H9 (cell line): ENCODE measurements around the gene SLC34A3. TPM values are rescaled to one million over a fixed set of nuclear protein-coding genes. Genes with fewer than 3 reads are reported as not detected.
"Not testable (repeated sequence)": the region's sequence is repeated elsewhere in the genome, so short reads cannot be mapped to it uniquely, and the experiment has no call there.

Source experiments
- DNase-seq: peaks from one replicate; pipeline ENCODE4 v3.0.0-alpha.2; 2017
- H2AFZ ChIP-seq: one replicate; pipeline ENCODE4 v1.6.1; 2013; ENCODE audit warnings: mild to moderate bottlenecking, low read length, control low read depth, moderate library complexity
- H2AK5ac ChIP-seq: 2 replicates; pipeline ENCODE4 v1.6.1; 2013; ENCODE audit warnings: low read length, control low read depth, mixed read lengths; ENCODE audit not compliant: insufficient read length
- H2BK120ac ChIP-seq: one replicate; pipeline ENCODE4 v1.6.1; 2013; ENCODE audit warnings: low read depth, mild to moderate bottlenecking, low read length, control low read depth, inconsistent platforms; ENCODE audit not compliant: poor library complexity, severe bottlenecking
- H2BK12ac ChIP-seq: 2 replicates; pipeline ENCODE4 v1.6.1; 2013; ENCODE audit warnings: low read length, control low read depth, mixed read lengths, low read depth; ENCODE audit not compliant: insufficient read length
- H2BK15ac ChIP-seq: 2 replicates; pipeline ENCODE4 v1.6.1; 2013; ENCODE audit warnings: low read depth, low read length, control low read depth
- H2BK20ac ChIP-seq: one replicate; pipeline ENCODE4 v1.6.1; 2013; ENCODE audit warnings: low read depth, mild to moderate bottlenecking, low read length, control low read depth, inconsistent platforms; ENCODE audit not compliant: poor library complexity, severe bottlenecking
- H2BK5ac ChIP-seq: 2 replicates; pipeline ENCODE4 v1.6.1; 2013; ENCODE audit warnings: low read length, control low read depth, mixed read lengths; ENCODE audit not compliant: insufficient read length
- H3K14ac ChIP-seq: 2 replicates; pipeline ENCODE4 v1.6.1; 2013; ENCODE audit warnings: low read length, control low read depth; ENCODE audit not compliant: insufficient read depth
- H3K18ac ChIP-seq: 2 replicates; pipeline ENCODE4 v1.6.1; 2013; ENCODE audit warnings: low read depth, mild to moderate bottlenecking, mixed read lengths, low read length, control low read depth; ENCODE audit not compliant: insufficient read length
- H3K23ac ChIP-seq: 2 replicates; pipeline ENCODE4 v1.6.1; 2013; ENCODE audit warnings: low read length, control low read depth, mixed read lengths, low read depth; ENCODE audit not compliant: insufficient read length
- H3K23me2 ChIP-seq: 2 replicates; pipeline ENCODE4 v1.6.1; 2013; ENCODE audit warnings: low read depth, mild to moderate bottlenecking, mixed read lengths, low read length, control low read depth; ENCODE audit not compliant: insufficient read length, poor library complexity, severe bottlenecking
- H3K27ac ChIP-seq: 2 replicates; pipeline ENCODE4 v1.5.1; 2013; ENCODE audit warnings: low read length, control low read depth, mixed read lengths, low read depth; ENCODE audit not compliant: insufficient read length
- H3K27me3 ChIP-seq: 2 replicates; pipeline ENCODE4 v1.6.1; 2013; ENCODE audit warnings: low read length, control low read depth, inconsistent platforms; ENCODE audit not compliant: insufficient read depth
- H3K4ac ChIP-seq: 2 replicates; pipeline ENCODE4 v1.6.1; 2013; ENCODE audit warnings: low read depth, mild to moderate bottlenecking, control low read depth, inconsistent platforms, low read length, moderate library complexity
- H3K4me1 ChIP-seq: 2 replicates; pipeline ENCODE4 v1.6.1; 2013; ENCODE audit warnings: low read length, control low read depth, inconsistent platforms; ENCODE audit not compliant: insufficient read depth
- H3K4me2 ChIP-seq: 2 replicates; pipeline ENCODE4 v1.6.1; 2013; ENCODE audit warnings: low read length, control low read depth, mixed read lengths; ENCODE audit not compliant: insufficient read length, insufficient read depth
- H3K56ac ChIP-seq: 2 replicates; pipeline ENCODE4 v1.6.1; 2013; ENCODE audit warnings: low read depth, mild to moderate bottlenecking, mixed read lengths, low read length, control low read depth; ENCODE audit not compliant: insufficient read length
- H3K79me1 ChIP-seq: 2 replicates; pipeline ENCODE4 v1.6.1; 2013; ENCODE audit warnings: low read depth, mild to moderate bottlenecking, moderate library complexity, low read length, control low read depth, inconsistent platforms; ENCODE audit not compliant: insufficient read depth, poor library complexity, severe bottlenecking
- H3K79me2 ChIP-seq: 2 replicates; pipeline ENCODE4 v1.6.1; 2013; ENCODE audit warnings: low read length, control low read depth, inconsistent platforms; ENCODE audit not compliant: insufficient read depth
- H3K9ac ChIP-seq: 2 replicates; pipeline ENCODE4 v1.6.1; 2013; ENCODE audit warnings: low read length, control low read depth, mixed read lengths; ENCODE audit not compliant: insufficient read length; ENCODE audit errors: extremely low read depth
- H3K9me3 ChIP-seq: one replicate; pipeline ENCODE4 v1.6.1; 2013; ENCODE audit warnings: low read depth, low read length, inconsistent platforms; ENCODE audit not compliant: control insufficient read depth
- H3T11ph ChIP-seq: one replicate; pipeline ENCODE4 v1.6.1; 2013; ENCODE audit warnings: mild to moderate bottlenecking, low read length, control low read depth, inconsistent platforms
- H4K20me1 ChIP-seq: one replicate; pipeline ENCODE4 v1.6.1; 2013; ENCODE audit not compliant: control insufficient read depth, insufficient read length, insufficient read depth
- H4K5ac ChIP-seq: 2 replicates; pipeline ENCODE4 v1.6.1; 2013; ENCODE audit warnings: low read depth, mild to moderate bottlenecking, mixed read lengths, low read length, control low read depth; ENCODE audit not compliant: insufficient read length
- H4K8ac ChIP-seq: replicated peaks from 2 replicates; pipeline ENCODE4 v1.6.1; 2013; ENCODE audit warnings: low read length, control low read depth, mixed read lengths, low read depth; ENCODE audit not compliant: insufficient read length
- H4K91ac ChIP-seq: 2 replicates; pipeline ENCODE4 v1.6.1; 2013; ENCODE audit warnings: low read depth, mild to moderate bottlenecking, moderate library complexity, mixed read lengths, low read length, control low read depth; ENCODE audit not compliant: insufficient read length
- H3K27ac Mint-ChIP-seq, 3 experiments: 2 replicates in 2 of 3; 3 replicates in 1 of 3; pipeline ENCODE4 v1.8.0; 2020 to 2021; ENCODE audit warnings: mixed read lengths in 3 of 3, mild to moderate bottlenecking in 1 of 3, moderate library complexity in 1 of 3
- H3K27me3 Mint-ChIP-seq: 2 replicates; pipeline ENCODE4 v1.8.0; 2021; ENCODE audit warnings: low read depth, mild to moderate bottlenecking, moderate library complexity, mixed read lengths
- H3K36me3 Mint-ChIP-seq, 3 experiments: 2 replicates in 2 of 3; 3 replicates in 1 of 3; pipeline ENCODE4 v1.8.0; 2020 to 2021; ENCODE audit warnings: low read depth in 3 of 3, mixed read lengths in 3 of 3; ENCODE audit not compliant: insufficient read depth in 1 of 3
- H3K4me1 Mint-ChIP-seq, 2 experiments: 2 replicates each; pipeline ENCODE4 v1.8.0; 2020; ENCODE audit warnings: mixed read lengths in 2 of 2
- H3K4me3 Mint-ChIP-seq, 2 experiments: 2 replicates in 1 of 2; 3 replicates in 1 of 2; pipeline ENCODE4 v1.8.0; 2020 to 2021; ENCODE audit warnings: mild to moderate bottlenecking in 2 of 2, mixed read lengths in 2 of 2, moderate library complexity in 1 of 2
- H3K9me3 Mint-ChIP-seq, 2 experiments: 2 replicates in 1 of 2; 3 replicates in 1 of 2; pipeline ENCODE4 v1.8.0; 2020; ENCODE audit warnings: mild to moderate bottlenecking in 2 of 2, mixed read lengths in 2 of 2, moderate library complexity in 1 of 2
- WGBS: extraction: QIAGEN DNeasy Blood & Tissue Kit; methylation state at CpG from one replicate; pipeline ENCODE4 v1.1.7; 2013; ENCODE audit warnings: missing lambda C conversion rate, low lambda C conversion rate, mixed read lengths; ENCODE audit not compliant: insufficient read length; ENCODE audit errors: extremely low coverage; 5-methylcytosine and 5-hydroxymethylcytosine counted together
- total RNA-seq: library from RNA; stranded (reverse); gene quantifications from 2 replicates; pipeline ENCODE4 v1.2.1, GENCODE V29; 2021
- TF ChIP-seq, protein P1 (sequence below): fragments of 200-600 bp; sonication (generic); conservative IDR thresholded peaks from 3 replicates; pipeline ENCODE4 v1.8.0; 2021; ENCODE audit warnings: antibody characterized with exemption, mild to moderate bottlenecking

The SLC34A3 gene
- total RNA-seq, 1 experiment from 2014 or later: not detected

DNA sequence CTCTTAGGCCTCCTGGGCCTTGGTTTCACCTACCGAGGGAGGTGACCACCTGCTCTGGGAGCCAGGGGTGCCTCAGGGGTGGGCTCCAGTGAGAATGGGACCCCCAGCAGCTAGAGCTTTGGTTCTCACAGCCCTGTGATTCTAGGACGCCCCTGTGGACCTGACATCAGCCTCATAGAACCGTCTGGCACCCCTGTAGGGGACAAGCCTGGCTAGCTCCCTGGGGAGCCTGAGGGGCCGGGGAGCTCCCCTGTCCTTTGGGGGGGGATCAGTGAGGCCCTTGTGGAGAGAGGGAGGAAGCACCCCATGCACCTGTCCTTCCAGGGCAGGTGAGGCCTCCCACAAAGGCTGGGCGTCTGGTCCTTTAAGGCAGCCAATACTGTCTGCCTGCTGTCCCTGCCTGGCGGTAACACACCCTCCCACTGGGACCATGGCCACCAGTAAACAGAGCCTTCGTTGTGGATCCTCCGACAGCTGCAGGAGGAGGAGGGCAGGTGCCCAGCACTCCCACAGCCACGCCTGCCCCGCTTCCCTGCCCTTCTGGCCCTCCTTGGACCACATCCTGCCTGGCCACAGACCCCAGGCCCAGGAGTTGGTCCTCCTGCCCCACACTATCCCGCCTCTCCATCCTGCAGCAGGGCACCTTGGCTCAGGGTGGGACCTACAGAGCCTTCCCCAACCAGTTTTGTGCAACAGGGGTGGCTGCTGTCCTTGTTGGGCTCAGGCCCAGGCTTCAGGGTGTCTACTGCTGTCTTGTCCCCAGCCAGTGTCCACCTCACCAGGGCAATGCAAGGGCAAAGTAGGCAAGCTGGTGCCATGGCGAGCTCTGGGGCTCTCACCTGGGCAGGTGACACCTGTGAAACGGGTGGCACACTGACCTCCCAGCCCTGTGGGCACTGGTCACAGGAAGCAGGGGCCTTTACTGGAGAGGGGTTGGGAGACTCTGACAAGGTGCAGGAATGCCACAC, 7.3 kb downstream of the SLC34A3 start:
- Histone ChIP-seq H3K23me2 (peaks cover 12% of the 10 kb centered on the region), H2BK120ac (no peak overlapping the region), H3K4me1 (peaks cover 3% of the 10 kb centered on the region; the same call in 1 of the 2 replicates), H3K18ac (no peak overlapping the region), H3K9me3 (no peaks in the 10 kb centered on the region), H3K27me3 (no peaks in the 10 kb centered on the region), H4K5ac (no peak overlapping the region), H4K91ac (no peak overlapping the region), H3K9ac (no peak overlapping the region), H4K20me1 (no peaks in the 10 kb centered on the region), H3K27ac (no peak overlapping the region), H2BK5ac (no peak overlapping the region), H3K4ac (no peak overlapping the region), H2AK5ac (no peak overlapping the region), H2BK20ac (no peak overlapping the region), H3K23ac (no peak overlapping the region), H3K79me2 (no peaks in the 10 kb centered on the region), H3K79me1 (no peaks in the 10 kb centered on the region), H2AFZ (no peak overlapping the region), H4K8ac (no peak overlapping the region), H2BK15ac (no peak overlapping the region), H3K14ac (no peak overlapping the region), H3T11ph (no peak overlapping the region), H3K4me2 (no peak overlapping the region), H2BK12ac (no peak overlapping the region), H3K56ac (no peak overlapping the region)
- H3K27ac Mint-ChIP-seq: no peak overlapping the region
- H3K9me3 Mint-ChIP-seq: no peaks in the 10 kb centered on the region; a peak in 2 of 5 replicates
- no peak for DNase-seq
- peaks cover 20 to 30% of the 10 kb centered on the region in 2 experiments for H3K4me1 Mint-ChIP-seq
- peaks cover 16 to 17% (median 16%) of the 10 kb centered on the region in 3 experiments for H3K36me3 Mint-ChIP-seq
- no CpG with 5 or more reads among the region's 13 CpGs for WGBS
- peak overlapping the region in 1 of 2 experiments; percentile 26; a peak in 2 of 5 replicates for H3K4me3 Mint-ChIP-seq
- TF ChIP-seq, protein P1, sequence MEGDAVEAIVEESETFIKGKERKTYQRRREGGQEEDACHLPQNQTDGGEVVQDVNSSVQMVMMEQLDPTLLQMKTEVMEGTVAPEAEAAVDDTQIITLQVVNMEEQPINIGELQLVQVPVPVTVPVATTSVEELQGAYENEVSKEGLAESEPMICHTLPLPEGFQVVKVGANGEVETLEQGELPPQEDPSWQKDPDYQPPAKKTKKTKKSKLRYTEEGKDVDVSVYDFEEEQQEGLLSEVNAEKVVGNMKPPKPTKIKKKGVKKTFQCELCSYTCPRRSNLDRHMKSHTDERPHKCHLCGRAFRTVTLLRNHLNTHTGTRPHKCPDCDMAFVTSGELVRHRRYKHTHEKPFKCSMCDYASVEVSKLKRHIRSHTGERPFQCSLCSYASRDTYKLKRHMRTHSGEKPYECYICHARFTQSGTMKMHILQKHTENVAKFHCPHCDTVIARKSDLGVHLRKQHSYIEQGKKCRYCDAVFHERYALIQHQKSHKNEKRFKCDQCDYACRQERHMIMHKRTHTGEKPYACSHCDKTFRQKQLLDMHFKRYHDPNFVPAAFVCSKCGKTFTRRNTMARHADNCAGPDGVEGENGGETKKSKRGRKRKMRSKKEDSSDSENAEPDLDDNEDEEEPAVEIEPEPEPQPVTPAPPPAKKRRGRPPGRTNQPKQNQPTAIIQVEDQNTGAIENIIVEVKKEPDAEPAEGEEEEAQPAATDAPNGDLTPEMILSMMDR: no peak
- peaks cover 7% of the 10 kb centered on the region for H3K27me3 Mint-ChIP-seq

DNA sequence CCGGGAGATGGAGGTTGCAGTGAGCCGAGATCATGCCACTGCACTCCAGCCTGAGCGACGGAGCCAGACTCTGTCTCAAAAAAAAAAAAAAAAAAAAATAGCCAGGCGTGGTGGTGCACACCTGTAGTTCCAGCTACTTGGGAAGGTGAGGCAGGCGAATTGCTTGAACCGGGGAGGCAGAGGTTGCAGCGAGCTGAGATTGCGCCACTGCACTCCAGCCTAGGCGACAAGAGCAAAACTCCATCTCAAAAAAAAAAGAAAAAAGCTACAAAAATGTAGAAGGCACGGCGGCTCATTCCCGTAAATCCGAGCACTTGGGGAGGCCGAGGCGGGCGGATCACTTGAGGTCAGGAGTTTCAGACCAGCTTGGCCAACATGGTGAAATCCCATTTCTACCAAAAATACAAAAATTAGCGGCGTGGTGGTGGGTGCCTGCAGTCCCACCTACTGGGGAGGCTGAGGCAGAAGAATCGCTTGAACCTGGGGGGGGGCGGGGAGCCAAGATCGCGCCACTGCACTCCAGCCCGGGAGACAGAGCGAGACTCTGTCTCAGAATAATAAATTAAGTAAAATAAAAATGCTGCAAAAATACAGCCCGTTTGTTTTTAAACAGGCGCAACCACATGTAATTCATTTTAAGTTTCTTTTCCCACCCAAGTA, 9.0 kb downstream of the SLC34A3 start:
- H4K5ac ChIP-seq, H2BK12ac ChIP-seq, H2AFZ ChIP-seq, H3K9me3 ChIP-seq, H3K9ac ChIP-seq, H3K9me3 Mint-ChIP-seq, H3K4me1 ChIP-seq, H3K79me1 ChIP-seq, H2BK15ac ChIP-seq, H3K14ac ChIP-seq, DNase-seq, H3K4ac ChIP-seq, H2BK5ac ChIP-seq, H3T11ph ChIP-seq, H2AK5ac ChIP-seq, H3K27ac ChIP-seq, H4K8ac ChIP-seq, H4K91ac ChIP-seq, H3K23ac ChIP-seq, H3K18ac ChIP-seq, H2BK120ac ChIP-seq, H4K20me1 ChIP-seq, H3K56ac ChIP-seq, H3K79me2 ChIP-seq, H2BK20ac ChIP-seq, H3K27me3 Mint-ChIP-seq, H3K27me3 ChIP-seq: not testable (repeated sequence)
- peaks cover 28 to 45% of the 10 kb centered on the region in 2 experiments for H3K4me1 Mint-ChIP-seq
- peaks cover 12% of the 10 kb centered on the region for H3K23me2 ChIP-seq
- H3K4me2 ChIP-seq: peak overlapping the region; percentile 7
- H3K36me3 Mint-ChIP-seq: peaks cover 19 to 26% (median 24%) of the 10 kb centered on the region in 3 experiments
- H3K27ac Mint-ChIP-seq: peak overlapping the region in 1 of 3 experiments; percentile 53; a peak in 1 of 7 replicates
- no CpG with 5 or more reads among the region's 27 CpGs for whole genome bisulfite sequencing
- H3K4me3 Mint-ChIP-seq: peak overlapping the region; percentile 74 to 86
